HepG2 (cell line): ENCODE results near the gene CDCA5. TPM values are rescaled to one million over a fixed set of nuclear protein-coding genes. Genes with fewer than 3 reads are reported as not detected.
A peak's percentile ranks its signal among the peaks of the same experiment; 100 is the strongest.

ENCODE experiments used
- CCDC6 ChIP-seq: sonication (generic); formaldehyde crosslinking; IDR thresholded peaks from 2 replicates; pipeline ENCODE4 v1.8.1; 2022; ENCODE audit warnings: mild to moderate bottlenecking, missing genetic modification reagents, moderate library complexity
- CHCHD3 ChIP-seq: sonication (generic); formaldehyde crosslinking; IDR thresholded peaks from 2 replicates; pipeline ENCODE4 v1.8.0; 2022; ENCODE audit warnings: mild to moderate bottlenecking, missing genetic modification reagents, moderate library complexity
- KMT2B ChIP-seq: IDR thresholded peaks from 2 replicates; pipeline ENCODE4 v1.6.1; 2016; ENCODE audit warnings: missing genetic modification reagents, missing compliant biosample characterization
- MBNL3 ChIP-seq: fragments of 250-450 bp; sonication (Bioruptor Pico); conservative IDR thresholded peaks from 2 replicates; pipeline ENCODE4 v1.8.0; 2022; ENCODE audit warnings: mild to moderate bottlenecking, inconsistent platforms
- NR0B2 ChIP-seq: sonication (generic); formaldehyde crosslinking; IDR thresholded peaks from 2 replicates; pipeline ENCODE4 v1.4.0; 2020; ENCODE audit warnings: mild to moderate bottlenecking, missing genetic modification reagents
- RCOR2 ChIP-seq: IDR thresholded peaks from 2 replicates; pipeline ENCODE4 v1.6.1; 2016; ENCODE audit warnings: missing biosample characterization, missing genetic modification reagents
- RELA ChIP-seq: sonication (generic); formaldehyde crosslinking; IDR thresholded peaks from 2 replicates; pipeline ENCODE4 v1.4.0; 2020; ENCODE audit warnings: missing genetic modification reagents
- REXO4 ChIP-seq: sonication (generic); formaldehyde crosslinking; IDR thresholded peaks from 2 replicates; pipeline ENCODE4 v1.8.0; 2022; ENCODE audit warnings: missing genetic modification reagents, mild to moderate bottlenecking, borderline replicate concordance
- ZBTB33 ChIP-seq: sonication (generic); formaldehyde crosslinking; IDR thresholded peaks from 2 replicates; pipeline ENCODE4 v1.4.0; 2020; ENCODE audit warnings: missing genetic modification reagents
- ZEB1 ChIP-seq: IDR thresholded peaks from 2 replicates; pipeline ENCODE4 v1.6.1; 2012; ENCODE audit warnings: mild to moderate bottlenecking, low read depth, inconsistent platforms; ENCODE audit not compliant: insufficient replicate concordance
- ZNF597 ChIP-seq: sonication (generic); formaldehyde crosslinking; IDR thresholded peaks from 2 replicates; pipeline ENCODE4 v1.5.0; 2020; ENCODE audit warnings: missing genetic modification reagents
- ZNF598 ChIP-seq: sonication (generic); formaldehyde crosslinking; IDR thresholded peaks from 2 replicates; pipeline ENCODE4 v1.5.1; 2020; ENCODE audit warnings: mild to moderate bottlenecking, missing genetic modification reagents, borderline replicate concordance
- polyA plus RNA-seq, 8 experiments: library from polyadenylated mRNA; depleted of rRNA in 3 of 8; stranded (reverse) in 7 of 8; unstranded in 1 of 8; fragments of >200 nt; fragmentation: Illumina TruSeq in 4 of 8; extraction: Trizol in 4 of 8; gene quantifications; 2 replicates each; pipeline versions ENCODE4 v1.2.1 to v1.2.3, GENCODE V29; 2011 to 2016; ENCODE audit warnings: low read depth in 4 of 8, missing spikeins in 1 of 8, mixed read lengths in 1 of 8; ENCODE audit not compliant: insufficient read depth in 1 of 8
- total RNA-seq, 5 experiments: library from RNA; depleted of rRNA; stranded (reverse); fragments of >200 nt; fragmentation: Illumina TruSeq; extraction: Trizol; gene quantifications; 2 replicates each; pipeline ENCODE4 v1.2.3, GENCODE V29; 2016; ENCODE audit warnings: low read depth in 1 of 5
- TF ChIP-seq, protein P1 (sequence below): sonication (generic); formaldehyde crosslinking; IDR thresholded peaks from 2 replicates; pipeline ENCODE4 v1.4.0; 2020; ENCODE audit warnings: mild to moderate bottlenecking, missing genetic modification reagents
- TF ChIP-seq, protein P2 (sequence below): sonication (generic); formaldehyde crosslinking; conservative IDR thresholded peaks from 2 replicates; pipeline ENCODE4 v1.4.0; 2020; ENCODE audit warnings: missing genetic modification reagents

The CDCA5 gene
- total and polyA plus RNA-seq, 2 of the 13 experiments (the other 11 are each of a cell fraction or from before 2014, with no cell fraction given): 13.5 to 50.6 TPM

GRCh38 chr11:65112546-65113360, 28.9 kb upstream of the CDCA5 start (continued):
- peak; percentile 57 for TF ChIP-seq ZEB1
- TF ChIP-seq CCDC6: no peak
- no peak for TF ChIP-seq RCOR2 (CRISPR knock-in tag)
- TF ChIP-seq KMT2B (CRISPR knock-in tag): no peak; the same call in 1 of the 2 replicates
- TF ChIP-seq CHCHD3: no peak
- peak; percentile 78; the same call in 1 of the 2 replicates for TF ChIP-seq NR0B2 (CRISPR knock-in tag)
- TF ChIP-seq, protein P1, sequence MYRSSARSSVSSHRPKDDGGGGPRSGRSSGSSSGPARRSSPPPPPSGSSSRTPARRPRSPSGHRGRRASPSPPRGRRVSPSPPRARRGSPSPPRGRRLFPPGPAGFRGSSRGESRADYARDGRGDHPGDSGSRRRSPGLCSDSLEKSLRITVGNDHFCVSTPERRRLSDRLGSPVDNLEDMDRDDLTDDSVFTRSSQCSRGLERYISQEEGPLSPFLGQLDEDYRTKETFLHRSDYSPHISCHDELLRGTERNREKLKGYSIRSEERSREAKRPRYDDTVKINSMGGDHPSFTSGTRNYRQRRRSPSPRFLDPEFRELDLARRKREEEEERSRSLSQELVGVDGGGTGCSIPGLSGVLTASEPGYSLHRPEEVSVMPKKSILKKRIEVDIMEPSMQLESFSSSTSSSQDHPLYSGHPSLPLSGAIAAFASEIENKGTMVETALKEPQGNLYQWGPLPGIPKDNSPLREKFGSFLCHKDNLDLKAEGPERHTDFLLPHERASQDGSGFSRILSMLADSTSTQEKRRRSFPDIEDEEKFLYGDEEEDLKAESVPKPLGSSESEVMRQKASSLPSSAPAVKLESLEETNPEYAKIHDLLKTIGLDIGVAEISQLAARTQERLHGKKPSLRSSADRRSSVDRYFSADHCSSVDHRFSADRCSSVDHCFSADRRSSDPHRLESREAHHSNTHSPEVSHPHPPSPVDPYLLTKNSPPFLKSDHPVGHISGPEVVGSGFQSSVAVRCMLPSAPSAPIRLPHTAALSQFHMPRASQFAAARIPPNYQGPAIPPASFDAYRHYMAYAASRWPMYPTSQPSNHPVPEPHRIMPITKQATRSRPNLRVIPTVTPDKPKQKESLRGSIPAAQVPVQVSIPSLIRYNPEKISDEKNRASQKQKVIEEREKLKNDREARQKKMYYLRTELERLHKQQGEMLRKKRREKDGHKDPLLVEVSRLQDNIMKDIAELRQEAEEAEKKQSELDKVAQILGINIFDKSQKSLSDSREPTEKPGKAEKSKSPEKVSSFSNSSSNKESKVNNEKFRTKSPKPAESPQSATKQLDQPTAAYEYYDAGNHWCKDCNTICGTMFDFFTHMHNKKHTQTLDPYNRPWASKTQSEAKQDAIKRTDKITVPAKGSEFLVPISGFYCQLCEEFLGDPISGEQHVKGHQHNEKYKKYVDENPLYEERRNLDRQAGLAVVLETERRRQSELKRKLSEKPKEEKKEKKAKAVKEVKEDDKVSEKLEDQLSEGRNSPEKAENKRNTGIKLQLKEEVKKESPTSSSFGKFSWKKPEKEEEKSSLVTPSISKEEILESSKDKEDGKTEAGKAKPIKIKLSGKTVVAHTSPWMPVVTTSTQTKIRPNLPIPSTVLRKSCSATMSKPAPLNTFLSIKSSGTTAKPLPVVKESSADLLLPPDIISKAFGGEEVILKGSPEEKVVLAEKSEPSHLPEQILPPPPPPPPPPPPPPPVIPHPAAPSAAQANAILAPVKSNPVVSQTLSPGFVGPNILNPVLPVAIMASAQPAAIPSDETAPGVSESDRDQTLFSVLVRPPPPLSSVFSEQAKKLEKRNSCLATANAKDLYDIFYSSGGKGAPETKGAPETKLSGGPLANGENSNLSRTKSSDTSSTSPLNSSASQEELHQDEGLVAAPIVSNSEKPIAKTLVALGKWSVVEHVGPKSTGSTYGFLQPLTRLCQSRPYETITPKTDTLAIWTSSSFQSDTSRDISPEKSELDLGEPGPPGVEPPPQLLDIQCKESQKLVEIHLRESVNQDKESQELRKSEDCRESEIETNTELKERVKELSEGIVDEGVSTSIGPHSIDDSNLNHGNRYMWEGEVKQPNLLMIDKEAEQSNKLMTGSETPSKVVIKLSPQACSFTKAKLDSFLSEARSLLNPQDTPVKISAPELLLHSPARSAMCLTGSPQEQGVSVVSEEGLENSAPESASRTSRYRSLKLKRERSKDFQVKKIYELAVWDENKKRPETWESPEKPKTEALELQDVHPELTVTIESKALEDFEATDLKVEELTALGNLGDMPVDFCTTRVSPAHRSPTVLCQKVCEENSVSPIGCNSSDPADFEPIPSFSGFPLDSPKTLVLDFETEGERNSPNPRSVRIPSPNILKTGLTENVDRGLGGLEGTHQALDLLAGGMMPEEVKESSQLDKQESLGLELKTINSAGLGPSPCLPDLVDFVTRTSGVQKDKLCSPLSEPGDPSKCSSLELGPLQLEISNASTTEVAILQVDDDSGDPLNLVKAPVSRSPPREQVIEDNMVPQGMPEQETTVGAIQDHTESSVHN (CRISPR knock-in tag): no peak
- no peak for TF ChIP-seq ZNF597 (CRISPR knock-in tag)
- no peak for TF ChIP-seq MBNL3
- peak; percentile 69; the same call in 1 of the 2 replicates for TF ChIP-seq ZNF598 (CRISPR knock-in tag)
- TF ChIP-seq RELA (CRISPR knock-in tag): 0 out of 2 replicates have a peak, but pooled peaks have one; percentile 42
- TF ChIP-seq ZBTB33 (CRISPR knock-in tag): no peak
- TF ChIP-seq REXO4: no peak
- TF ChIP-seq, protein P2, sequence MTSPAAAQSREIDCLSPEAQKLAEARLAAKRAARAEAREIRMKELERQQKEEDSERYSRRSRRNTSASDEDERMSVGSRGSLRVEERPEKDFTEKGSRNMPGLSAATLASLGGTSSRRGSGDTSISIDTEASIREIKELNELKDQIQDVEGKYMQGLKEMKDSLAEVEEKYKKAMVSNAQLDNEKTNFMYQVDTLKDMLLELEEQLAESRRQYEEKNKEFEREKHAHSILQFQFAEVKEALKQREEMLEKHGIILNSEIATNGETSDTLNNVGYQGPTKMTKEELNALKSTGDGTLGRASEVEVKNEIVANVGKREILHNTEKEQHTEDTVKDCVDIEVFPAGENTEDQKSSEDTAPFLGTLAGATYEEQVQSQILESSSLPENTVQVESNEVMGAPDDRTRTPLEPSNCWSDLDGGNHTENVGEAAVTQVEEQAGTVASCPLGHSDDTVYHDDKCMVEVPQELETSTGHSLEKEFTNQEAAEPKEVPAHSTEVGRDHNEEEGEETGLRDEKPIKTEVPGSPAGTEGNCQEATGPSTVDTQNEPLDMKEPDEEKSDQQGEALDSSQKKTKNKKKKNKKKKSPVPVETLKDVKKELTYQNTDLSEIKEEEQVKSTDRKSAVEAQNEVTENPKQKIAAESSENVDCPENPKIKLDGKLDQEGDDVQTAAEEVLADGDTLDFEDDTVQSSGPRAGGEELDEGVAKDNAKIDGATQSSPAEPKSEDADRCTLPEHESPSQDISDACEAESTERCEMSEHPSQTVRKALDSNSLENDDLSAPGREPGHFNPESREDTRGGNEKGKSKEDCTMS (CRISPR knock-in tag): no peak
